HG03039 (cell line): ENCODE results near the gene LITAF.

ENCODE experiments used
- ATAC-seq: cut with Tn5 transposase; IDR thresholded peaks from one replicate; pipeline ENCODE4 v1.9.1; 2021; ENCODE audit warnings: mild to moderate bottlenecking, moderate library complexity; ENCODE audit not compliant: unreplicated experiment

LITAF gene

DNA sequence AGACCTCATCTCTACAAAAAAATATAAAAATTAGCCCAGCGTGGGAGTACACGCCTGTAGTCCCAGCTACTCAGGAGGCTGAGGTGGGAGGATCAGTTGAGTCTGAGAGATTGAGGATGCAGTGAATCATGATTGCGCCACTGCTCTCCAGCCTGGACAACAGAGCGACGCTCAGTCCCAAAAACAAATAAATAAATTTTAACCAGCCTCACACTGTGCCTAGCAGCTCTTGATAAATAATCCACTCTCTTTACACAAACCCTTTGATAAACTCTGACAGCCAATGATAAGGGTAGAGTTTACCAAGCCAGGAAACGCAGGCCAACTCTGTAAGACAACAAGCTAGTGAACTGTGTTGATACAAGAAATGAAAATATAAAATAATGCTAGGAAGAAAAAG is 32.7 kb downstream of the LITAF start:
- no peak for ATAC-seq

GRCh38 chr16:11553371-11553770 is 33.3 kb downstream of the LITAF start:
- ATAC-seq = no peak

- no peak for ATAC-seq
Observed at GRCh38 chr16:11552440-11552839, 34.3 kb downstream of the LITAF start.

- ATAC-seq = no peak
Observed at GRCh38 chr16:11551842-11552241, 34.9 kb downstream of the LITAF start.

GRCh38 chr16:11550791-11551498 is 35.8 kb downstream of the LITAF start:
- ATAC-seq = no peak

DNA sequence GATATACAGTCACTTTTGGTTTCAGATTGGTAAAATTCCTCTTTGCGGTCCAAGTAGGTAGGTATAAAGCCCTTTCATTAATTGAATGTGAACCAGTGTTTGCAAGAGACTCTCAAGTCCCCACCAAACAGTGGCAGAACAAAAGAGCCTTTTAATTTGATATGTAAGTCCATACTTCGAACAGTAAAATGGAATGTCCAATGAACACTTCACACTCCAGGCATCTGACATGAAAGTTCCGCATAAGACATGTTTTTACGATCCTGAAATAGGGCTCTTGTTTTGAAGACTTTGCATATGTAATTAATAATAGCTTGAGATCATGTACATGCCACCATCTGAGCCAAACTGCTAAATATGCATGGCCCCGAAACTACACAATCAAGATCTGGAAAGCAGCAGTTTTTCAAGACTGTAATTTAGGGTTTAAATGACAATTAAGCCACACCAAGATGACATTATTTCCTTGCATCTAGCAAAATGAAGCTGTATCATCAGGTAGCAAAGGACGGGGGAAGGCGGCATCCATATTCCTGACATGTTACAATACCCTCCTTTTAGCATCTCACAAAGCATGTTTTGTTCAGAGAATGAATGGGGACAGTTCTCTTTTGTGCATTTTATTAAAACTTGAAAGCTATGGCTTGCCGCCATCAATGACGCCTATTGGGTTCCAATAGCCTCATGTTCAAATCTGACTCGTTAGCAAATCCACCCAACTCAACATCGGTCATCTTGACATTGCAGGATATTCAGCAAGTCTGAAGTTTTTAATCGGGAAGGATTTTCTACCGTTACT is 39.4 kb downstream of the LITAF start:
- no peak for ATAC-seq

GRCh38 chr16:11546608-11547061 is 40.1 kb downstream of the LITAF start:
- no peak for ATAC-seq

GRCh38 chr16:11543661-11544393 is 42.9 kb downstream of the LITAF start:
- no peak for ATAC-seq

DNA sequence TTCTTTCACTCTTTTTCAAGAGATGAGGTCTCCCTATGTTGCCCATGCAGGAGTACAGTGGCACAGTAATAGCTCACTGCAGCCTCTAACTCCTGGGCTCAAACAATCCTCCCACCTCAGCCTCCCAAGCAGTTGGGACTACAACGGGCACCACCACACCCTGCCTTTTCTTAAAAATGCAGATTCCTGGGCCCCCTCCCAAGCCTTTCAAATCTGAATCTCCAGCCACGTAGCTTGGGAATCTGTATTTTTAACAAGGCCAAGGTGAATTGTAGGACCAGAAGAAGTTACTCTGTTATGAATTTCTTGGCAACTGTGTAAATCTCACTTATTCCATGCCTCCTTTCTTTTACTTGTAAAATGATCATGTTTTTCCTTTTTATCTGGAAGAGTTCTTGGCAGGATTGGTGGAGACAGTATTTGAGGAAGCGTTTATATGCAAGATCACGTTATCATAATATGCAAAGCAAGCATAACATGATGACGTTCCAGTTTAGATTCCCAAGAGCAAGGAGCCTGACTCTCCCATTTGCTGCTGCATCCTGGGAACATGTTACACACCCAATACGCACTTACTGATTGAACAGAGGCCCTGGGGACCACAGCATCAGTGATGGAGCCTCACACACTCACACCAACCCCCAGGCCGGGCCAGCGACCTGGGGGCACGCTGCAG is 44.5 kb downstream of the LITAF start:
- ATAC-seq = no peak

GRCh38 chr16:11539641-11540050 is 47.1 kb downstream of the LITAF start:
- ATAC-seq = no peak

DNA sequence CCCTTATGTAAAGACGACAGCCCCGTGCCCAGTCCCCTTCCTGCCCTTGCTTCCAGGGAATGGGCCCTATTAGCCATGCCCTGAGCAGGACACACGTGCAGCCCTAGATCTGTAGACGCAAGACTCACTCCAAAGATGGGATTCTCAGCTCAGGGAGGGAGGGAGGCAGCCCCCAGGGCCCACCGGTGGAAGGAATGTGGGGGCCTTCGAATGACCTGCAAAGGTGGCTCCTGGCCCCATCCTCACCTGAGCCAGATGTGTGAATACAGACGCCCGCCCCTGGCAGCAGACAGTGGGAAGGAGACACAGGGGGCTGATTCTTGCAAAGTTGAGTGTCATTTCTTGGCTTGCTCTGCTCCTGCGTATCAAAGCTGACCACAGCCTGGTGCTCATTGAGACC is 47.8 kb downstream of the LITAF start:
- no peak for ATAC-seq

DNA sequence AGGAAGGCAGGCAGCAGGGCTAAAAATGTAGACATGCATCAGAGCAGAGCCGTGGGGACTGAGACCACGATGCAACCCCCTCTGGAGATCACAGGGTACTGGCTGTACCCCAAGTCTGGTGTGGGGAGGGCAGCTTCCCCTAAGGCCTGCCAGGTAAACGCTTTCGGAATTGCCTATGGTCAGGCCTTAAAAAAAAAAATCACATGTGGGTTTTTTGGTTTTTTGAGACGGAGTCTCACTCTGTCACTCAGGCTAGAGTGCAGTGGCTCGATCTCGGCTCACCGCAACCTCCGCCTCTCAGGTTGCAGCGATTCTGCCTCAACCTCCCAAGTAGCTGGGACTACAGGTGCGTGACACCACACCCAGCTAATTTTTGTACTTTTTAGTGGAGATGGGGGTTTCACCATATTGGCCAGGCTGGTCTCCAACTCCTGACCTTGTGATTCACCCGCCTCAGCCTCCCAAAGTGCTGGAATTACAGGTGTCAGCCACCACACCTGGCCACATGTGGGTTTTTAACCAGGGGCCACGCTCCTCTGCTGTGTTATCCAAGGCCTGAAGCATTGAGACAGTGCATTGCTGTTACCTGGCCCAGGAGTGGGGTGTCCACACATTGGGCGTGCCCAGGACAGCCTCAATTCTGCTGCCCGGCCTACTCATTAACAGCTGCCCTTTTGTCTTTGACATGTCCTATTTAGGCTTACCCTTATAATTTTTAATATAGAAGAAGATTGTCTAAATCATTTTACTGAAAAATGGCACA is 50.4 kb downstream of the LITAF start:
- no peak for ATAC-seq

- no peak for ATAC-seq
Observed at GRCh38 chr16:11535494-11535893, 51.2 kb downstream of the LITAF start.

GRCh38 chr16:11534262-11534661 is 52.5 kb downstream of the LITAF start:
- no peak for ATAC-seq

DNA sequence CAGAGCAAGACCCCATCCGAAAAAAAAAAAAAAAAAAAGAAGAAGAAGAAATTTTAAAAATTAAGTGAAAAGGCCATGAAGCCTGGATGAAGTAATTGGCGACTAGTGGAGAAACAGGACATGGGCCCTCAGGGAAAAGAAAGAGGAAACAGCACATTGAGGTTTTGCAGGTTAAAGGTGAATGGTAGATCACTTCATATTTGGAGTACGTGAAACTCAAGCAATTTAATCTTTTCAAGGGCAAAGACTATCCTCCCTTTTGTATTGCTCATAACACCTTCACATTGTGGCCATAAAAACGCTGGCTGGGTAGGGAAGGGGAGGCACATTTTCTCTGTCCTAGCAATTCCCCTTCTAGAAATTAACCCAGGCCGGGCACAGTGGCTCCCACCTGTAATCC is 53.1 kb downstream of the LITAF start:
- no peak for ATAC-seq

GRCh38 chr16:11530171-11530940 is 56.4 kb downstream of the LITAF start:
- ATAC-seq = no peak

- ATAC-seq = no peak
Observed at GRCh38 chr16:11529285-11529684, 57.4 kb downstream of the LITAF start.

DNA sequence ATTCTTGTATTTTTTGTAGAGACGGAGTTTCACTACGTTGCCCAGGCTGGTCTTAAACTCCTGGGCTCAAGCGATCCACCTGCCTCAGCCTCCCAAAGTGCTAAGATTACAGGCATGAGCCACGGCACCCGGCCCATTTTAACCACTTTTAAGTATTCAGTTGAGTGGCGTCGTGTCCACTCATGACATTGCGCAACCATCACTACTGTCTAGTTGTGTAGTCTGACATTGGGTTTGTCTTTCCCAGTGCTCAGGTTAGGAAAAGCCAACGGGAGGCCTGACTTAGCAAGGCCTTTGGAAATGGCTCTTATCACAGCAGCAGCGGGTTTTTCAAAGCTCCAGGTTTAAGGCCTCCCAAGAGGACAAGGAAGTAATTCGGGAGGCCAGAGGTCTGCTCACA is 58.7 kb downstream of the LITAF start:
- ATAC-seq = no peak

DNA sequence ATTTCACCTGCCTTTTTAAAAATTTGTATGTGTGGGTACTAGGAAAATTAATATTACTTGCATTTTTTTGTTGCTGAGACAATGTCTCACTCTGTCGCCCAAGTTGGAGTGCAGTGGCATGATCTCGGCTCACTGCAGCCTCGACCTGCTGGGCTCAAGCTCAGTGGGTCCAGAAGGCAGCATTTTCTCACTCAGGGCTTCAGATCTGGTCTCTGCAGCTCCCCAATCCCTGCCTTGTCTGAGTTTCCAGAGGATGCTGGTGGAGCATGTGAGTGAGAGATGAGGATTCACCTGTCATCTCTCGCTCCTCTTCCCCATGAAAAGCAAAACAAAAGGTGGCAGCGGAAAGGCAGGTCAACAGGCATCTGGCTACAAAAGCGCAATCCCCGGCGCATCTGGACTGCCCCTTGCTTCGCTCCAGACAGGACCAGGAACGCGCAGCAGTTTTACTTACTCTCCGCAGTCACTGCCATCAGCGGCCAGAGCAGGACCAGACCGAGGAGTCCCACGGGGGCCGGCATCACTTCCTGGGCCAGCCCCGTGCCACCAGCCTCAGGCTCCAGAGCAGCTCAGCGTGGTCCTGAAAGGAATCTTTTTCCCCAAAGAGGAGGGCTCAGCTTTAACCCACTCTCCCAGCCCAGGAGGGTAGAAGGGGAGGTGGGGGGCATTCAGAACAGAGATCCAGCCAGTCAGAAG is 59.9 kb downstream of the LITAF start:
- no peak for ATAC-seq
